ENCODE measurements around the gene IL18RAP.

The IL18RAP gene, protein sequence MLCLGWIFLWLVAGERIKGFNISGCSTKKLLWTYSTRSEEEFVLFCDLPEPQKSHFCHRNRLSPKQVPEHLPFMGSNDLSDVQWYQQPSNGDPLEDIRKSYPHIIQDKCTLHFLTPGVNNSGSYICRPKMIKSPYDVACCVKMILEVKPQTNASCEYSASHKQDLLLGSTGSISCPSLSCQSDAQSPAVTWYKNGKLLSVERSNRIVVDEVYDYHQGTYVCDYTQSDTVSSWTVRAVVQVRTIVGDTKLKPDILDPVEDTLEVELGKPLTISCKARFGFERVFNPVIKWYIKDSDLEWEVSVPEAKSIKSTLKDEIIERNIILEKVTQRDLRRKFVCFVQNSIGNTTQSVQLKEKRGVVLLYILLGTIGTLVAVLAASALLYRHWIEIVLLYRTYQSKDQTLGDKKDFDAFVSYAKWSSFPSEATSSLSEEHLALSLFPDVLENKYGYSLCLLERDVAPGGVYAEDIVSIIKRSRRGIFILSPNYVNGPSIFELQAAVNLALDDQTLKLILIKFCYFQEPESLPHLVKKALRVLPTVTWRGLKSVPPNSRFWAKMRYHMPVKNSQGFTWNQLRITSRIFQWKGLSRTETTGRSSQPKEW

DNA sequence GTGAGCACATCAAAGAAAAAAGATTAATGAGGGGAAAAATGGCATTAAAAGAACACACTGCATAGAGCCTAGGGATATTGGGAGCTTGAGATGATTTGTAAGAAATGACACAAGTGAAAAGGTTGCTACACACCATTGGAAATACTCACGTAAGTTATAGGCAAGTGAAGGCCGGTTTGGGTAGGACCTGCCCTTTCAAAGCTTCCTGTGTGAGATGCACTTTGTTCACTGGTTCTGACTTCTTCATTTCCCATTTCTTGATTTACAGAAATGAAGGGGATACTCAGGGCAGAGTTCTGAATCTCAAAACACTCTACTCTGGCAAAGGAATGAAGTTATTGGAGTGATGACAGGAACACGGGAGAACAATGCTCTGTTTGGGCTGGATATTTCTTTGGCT lies at the start of gene IL18RAP:
IL18RAP (plus strand) TSS at position 251 of the 400 bp plus-strand sequence; CDS start at position 369, 118 bp downstream.
- no peak for DNase-seq

DNA sequence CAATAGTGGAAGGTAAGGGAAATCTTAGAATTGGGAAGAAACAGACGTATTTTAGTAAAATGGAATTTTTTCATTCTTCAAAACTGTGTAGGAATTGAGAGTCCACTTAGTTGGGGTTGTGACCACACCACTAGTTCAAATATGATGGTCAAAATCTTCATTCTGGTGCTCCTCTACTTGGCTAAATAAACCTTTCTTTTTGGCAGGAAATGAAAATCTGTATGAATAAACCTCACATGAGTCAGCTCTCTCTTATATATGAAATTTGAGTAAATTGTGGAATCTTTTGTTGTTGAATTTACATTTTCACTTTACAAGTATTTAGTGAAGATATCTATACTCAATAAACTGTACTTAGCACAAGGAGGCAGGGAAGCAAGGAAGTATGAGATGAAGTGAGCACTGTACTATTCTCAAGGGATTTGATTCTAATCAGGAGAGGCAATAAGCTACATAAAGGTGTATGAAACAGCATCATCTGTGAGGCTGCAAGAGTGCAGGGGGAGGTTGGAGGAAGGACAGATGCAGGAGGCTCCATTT lies 46.8 kb upstream of the IL18RAP start:
- DNase-seq: no peak

DNA sequence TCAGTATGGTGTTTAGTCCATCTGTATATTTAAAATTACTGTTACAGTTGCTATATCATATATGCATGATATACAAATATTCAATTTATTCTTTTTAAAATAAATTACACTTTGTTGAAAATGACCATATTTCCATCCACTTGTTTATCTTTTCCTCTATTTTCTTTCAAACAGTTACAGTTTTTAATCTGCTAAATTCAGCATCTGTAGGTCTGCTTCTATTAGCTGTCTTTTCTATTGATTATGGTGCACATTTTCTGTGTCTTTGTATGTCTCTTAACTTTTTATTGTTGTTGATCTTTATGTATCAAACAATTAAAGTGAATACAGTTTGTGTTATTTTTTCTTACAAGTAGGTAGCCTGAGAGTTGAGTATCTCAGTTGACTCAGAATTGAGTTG lies 39.2 kb upstream of the IL18RAP start:
- DNase-seq: no peak

DNA sequence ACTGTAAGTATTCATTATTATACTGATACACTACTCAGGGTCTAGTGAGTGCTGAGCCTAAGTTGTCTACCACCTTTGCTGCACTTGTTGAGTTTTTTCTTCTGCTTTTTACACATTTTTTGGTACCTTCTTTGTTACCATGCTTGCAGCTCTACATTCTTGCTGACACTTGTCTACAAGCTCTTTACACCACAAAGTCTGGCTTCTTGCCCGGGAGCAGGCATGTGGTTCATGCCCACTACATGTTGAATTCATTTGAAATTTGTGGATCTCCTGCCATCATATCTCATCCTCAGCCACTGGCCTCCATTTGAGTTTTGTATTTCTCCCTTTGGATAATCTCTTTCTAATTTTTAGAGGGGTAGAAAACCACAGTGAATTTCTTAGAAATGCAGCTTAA lies 37.4 kb upstream of the IL18RAP start:
- no peak for DNase-seq

DNA sequence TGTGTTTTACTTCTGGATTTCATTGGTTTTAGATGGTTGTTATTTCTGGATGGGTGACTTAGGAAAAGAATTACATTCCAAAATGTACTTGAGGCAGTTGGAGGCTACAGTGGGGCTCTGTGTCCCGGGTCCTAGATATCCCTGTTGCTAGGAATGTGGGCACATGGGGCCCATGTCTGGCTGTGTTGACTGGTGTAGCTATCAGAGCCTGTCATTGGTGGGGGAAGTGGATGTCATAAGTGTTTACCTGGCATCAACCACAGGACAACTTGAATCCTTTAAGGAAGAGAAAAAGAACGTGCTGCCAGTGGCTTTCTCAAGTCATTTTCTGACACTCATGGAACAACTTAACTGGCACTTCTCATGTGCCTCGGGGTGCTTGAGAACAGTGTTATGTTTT lies 37.0 kb upstream of the IL18RAP start:
- DNase-seq: no peak

DNA sequence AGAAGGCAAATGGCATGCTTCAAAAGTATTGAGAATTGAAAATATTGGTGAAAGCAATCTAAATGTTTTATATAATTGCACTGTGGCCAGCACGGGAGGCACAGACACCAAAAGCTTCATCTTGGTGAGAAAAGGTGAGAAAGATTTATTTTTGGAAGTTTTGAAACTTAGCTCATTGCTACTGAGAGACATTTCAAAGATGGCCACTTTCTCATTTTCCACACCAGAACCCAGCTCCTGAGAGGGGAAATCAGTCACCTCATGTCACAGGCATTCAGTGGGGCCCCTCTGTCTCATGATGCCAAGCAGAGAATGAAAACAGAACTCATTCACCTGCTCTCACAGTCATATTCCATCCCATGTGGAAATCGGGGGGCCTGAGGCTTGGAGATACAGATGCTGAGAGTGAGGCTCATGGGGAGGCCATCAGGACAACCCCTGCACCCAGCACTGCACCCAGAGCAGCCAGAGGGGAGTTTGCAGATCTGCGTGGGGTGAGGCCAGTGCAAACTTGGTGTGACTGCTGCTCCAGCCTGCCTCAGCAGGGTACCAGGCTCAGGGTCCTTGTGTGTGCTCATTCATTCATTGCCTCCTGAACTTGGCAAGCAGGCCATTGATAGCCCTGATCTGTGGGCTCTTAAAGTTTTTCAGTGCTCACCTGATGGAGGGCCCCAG lies 36.0 kb upstream of the IL18RAP start:
- no peak for DNase-seq

DNA sequence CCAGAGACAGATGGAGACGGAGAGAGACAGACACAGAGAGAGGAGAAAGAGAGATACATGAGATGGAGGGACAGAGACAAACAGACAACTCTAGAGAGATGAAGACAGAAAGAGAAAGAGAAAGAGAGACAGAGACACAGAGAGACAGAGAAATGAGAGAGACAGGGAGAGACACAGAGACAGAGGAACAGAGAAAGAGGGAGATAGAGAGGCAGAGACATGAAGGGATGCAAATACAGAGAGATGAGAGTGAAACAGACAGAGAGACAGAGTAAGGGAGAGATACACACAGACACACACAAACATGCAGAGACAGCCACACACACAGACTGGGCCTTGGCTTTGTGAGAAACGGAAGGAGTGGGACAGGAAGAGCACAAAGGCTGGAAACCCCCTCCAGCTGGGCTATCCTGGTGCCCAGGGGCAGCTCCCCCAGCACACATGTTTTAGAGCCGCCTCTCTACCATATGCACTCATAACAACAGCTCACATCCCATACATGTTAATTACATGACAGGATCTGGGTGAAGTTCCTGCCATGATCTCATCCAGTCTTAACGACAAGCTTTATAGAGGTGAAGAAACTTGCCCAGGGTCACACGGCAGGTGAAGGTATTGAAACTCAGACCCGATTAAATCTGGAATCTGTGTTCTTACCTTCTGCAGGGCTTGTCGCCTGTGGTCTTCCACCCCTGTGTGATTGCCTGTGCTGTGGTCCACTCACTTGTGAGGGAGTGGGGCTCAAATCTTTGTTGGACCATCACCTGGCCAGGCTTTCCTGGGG lies 35.0 kb upstream of the IL18RAP start:
- no peak for DNase-seq

DNA sequence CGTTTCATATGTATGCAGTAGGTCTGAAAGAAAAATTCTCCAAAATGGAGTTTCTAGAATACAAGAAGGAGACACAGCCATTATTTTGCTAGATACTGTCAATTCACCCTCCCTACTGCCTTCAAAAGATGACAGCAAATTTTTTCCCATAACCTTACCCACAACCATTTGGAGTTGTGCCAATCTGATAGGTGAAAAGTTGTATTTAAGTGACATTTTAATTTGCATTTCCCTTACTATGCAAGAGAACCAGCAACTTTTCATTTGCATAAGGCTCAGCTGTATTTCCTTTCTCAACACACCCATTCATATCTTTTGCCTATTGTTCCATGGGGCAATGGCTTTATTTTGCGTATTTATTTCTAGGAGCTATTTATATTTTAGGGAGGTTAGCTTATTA lies 31.4 kb upstream of the IL18RAP start:
- peak; percentile 97 for DNase-seq

DNA sequence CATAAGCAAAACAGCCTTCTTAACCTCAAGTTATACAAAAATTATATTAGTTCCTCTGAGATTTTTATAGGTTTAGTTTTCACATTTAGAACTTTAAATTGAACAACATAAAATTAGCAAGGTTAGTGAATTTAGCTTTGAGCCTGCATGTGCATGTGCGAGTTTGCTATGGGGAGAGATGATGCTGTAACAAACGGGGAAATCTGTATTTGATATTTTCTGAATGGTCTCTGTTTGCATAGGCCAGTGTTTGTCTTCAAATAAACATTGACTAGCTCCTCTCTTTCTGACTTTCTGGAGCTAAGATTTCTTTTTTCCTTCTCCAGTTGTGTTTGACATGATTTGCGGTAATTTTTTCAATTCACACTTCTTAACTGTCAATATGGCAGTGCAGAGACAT lies 30.9 kb upstream of the IL18RAP start:
- no peak for DNase-seq

DNA sequence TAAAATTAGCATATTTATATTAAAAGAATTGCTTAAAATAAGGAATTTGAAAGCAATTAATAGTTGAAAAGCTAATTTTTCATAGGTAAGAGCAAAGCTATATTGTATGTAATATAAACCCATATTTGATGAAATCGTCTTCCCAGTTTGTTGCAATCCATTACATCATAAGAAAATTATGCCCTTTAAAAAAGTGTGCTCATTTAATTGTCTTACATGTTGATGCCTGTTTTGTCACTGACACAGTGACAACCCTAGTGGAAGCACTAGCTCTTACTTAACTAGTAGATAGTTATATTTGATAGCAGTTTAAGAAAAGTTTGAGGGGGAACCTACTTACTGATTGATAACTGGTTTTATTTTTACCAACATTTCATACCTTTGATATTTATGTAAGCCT lies 30.0 kb upstream of the IL18RAP start:
- DNase-seq: no peak

DNA sequence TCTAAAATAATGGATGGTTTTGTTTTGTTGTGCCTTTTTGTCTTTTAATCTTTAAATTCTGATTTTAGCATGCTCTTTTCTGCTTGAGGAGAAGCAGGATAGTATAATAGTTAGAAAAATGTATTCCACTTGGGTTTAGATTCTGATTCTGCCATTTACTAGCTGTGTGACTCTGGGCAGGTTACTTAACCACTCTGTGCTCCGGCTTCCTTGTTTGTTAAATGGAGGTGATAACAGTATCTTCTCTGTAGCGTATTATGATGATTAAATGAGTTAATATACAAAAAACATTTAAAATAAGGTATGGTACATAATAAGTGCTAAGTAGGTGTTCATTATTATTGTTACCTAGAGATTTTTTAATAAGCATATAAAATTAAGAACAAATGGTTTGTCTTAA lies 26.9 kb upstream of the IL18RAP start:
- DNase-seq: no peak

DNA sequence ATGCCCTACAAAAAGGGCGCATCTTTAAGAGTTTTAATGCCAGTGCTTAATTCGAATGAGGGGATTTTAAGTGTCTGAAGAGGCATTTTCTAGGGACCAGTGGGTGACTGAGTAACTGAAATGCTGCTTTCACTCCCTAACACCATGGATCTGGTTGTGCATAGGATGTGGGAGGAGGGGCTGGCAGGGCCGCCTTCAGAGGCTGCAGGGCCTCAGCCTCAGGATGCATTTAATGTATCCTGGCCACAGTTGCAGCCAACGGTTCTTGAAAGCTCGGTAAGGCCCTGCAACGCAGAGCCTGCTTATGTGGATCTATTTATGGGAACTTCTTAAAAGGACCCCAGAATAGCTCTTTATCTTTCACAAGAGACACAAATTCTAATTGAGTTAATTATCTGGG lies 25.8 kb upstream of the IL18RAP start:
- DNase-seq: no peak

DNA sequence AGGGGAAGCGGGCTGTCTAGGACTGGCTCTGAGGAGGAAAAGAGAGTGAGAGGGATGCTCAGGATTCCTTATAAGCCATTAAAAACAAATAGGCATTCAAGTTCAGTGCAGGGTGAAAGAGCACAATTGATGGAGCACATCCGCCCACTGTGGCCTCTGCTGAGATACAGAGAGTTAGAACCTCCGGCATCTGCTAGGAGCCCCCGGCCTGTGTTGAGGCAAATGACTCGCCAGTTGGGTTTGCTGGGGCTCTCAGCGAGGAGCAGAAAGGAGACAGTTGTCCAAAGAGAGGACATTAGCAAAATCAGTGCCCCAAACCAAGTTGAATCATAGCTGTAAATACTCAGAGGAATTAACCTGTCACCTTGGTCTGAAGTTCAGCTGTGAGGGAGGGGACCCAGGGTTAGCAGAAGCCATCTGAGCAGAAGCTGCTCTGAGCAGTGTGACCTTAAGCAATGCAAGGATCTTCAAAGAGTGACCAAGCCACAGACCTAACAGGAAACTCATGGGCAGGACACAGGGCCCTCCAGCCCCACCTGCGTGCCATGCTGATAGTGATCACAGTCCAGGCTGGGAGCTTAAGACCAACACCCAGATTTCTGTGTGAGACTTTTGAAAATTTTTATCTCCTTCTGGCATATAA lies 23.3 kb upstream of the IL18RAP start:
- DNase-seq: no peak

DNA sequence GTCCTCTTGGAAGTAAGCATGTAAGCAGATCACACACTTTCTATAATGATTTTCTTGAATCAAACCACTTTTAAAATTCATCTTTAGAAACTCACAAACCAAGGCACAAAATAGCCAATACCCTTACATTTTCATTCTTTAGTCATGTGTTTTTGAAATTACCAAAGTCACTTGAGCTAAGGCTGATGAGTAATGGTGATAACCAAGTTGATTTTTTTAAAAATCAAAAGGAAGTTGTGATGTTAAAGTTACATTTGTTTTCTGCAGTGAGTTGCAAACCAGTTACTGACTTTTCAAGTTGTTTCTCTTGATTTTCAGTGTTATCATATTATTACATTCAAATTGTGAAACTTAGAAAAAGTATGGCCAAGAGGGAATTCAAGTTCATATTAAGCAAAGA lies 21.5 kb upstream of the IL18RAP start:
- no peak for DNase-seq

DNA sequence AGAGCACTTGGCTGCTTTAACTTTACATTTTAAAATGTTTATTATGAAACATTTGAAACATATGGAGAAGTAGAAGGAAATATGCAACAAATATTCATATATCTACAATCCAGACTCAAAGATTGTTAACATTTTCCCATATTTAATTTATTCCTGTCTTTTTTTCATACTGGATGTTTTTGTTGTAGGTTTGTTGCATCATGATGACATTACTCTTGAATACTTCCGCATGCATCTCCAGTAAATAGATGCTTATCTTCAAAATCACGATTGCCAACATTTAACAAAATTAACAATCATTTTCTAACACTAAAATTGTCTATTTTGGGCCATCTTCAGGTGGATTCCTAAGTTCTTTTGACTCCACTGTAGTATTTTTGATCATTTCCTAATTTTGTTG lies 21.1 kb upstream of the IL18RAP start:
- DNase-seq: no peak

DNA sequence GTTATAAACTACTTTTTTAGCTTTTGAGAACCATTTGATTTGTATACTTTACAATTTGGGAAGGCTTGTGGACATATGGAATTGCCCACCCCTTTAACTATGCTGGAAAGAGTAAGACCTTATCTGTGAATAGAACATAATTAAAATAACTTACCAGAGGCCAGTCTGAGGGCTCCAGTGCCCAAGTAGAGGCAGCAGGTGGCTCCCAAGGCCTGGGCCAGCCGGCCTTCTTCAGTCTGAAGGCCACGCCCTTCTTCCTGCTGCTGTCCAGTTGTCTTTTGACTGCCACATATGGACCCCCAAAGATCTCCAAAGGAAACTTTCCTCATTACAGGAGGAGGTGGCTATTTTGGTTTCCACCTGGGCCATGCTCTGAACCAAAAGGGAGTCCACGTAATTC lies 12.0 kb upstream of the IL18RAP start:
- DNase-seq: no peak

DNA sequence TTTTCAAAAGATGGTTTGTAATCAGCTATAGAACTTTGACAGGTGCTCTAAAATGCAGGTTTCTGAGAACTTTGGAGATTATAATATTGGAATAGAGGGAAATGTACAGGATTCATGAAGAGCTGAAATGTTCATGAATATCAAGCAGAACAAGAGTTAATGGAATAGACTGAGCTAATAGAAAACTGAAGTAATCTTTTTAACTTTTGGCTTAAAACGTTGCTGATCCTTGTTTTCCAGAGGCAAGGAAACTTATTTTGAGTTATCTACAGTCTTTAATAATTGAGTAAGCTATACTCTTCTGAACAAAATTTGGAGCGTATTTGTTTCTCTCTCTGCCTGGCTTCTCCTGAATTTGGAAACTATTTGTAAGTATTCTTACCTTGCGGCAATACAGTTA lies 10.8 kb upstream of the IL18RAP start:
- DNase-seq: no peak

DNA sequence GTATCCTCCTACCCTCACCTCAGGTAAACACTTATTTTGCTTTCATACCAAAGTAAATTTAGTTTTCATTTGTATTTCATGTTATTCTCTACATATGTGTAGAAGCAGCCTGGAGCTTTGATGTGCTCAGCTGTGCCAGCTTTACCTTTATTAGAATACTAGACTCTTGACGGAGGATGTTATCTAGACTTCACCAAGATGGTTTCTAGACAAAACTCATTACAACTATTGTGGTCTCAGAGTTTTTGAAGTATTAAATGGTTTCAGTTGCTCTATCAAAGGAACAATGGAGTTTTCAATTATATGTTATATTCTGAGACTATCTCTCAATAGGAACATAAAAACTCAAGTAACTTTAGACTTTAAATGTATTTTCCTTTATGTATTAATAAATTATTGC lies 5.0 kb upstream of the IL18RAP start:
- DNase-seq: no peak

DNA sequence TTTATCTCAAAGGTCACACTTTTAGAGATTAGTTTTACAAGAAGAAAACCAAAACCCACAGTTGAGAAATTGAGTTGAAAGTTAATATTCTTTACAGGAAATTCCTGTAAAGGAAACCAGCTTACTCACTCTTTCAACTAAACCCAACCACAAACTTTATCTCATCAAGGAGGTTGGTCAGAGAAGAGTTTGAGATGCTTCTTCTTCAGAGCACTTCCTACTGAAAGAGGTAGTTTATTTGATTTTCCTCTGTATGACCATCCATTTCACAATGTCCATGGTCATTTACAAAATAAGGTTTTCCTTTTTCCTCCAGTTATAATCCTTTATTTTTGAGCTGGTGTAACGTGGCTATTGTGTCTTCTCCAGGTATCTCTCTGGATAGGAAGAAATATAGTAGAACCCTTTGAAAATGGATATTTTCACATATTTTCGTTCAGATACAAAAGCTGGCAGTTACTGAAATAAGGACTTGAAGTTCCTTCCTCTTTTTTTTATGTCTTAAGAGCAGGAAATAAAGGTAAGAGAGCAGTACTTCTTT lies 4.5 kb upstream of the IL18RAP start:
- no peak for DNase-seq

DNA sequence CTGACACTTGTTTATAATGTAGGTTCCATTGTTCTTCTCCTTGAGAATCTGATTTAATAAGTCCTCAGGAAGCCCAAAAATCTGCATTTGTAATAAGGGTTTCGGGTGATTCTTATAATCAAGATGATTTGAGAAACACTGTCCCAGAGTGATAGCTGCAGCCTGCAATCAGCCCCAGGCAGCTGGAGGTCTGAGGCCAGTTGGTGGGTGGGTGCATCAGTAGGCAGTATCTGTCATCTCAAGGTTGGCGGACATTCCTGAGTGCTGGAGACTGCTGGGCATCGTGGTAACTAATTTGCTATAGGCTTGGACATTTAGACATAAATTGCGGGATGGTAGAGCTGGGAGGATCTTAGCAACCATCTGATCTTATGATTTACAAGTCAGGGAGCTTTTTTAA lies 2.7 kb upstream of the IL18RAP start:
- DNase-seq: no peak

DNA sequence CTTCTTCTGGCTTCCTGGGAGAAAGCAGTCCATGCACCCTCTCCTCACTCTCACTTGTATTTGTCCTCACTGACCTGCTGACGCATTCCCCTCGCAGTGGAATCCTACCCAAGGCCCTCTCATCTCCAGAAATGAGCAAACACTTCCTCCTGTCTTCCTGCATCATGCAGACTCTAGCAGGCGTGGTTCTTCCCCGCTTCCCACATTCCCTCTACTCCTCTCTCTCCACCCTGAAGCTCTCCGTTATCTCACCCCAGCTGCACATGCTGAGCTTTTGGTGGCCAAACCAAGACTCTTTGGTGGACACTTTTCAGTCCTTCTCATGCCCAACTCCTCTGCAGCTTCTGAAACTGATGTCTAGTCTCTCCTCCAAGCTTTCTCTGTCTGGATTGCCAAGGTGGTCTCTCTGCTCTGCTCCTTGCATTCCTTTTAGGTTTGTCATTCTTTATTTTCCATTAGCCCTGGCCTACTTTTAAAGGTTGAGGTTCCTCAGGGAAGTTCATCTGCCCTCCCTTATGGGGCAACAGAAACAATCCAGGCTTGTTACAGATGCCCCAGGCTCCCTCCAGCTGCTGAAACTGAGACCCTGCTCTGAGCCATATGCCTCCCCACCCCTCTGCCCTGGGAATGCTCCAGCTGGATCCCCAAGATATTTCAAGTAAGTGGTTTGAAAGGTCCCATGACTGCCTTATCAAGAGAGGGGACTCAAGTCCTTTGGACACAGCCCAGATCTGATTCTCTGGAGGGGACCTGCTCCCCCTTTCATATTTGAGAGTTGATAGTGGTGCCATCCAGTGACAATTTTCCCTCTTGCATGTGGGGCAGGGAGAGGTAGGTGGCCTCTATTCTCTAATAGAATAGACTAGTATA lies 835 bp upstream of the IL18RAP start:
- DNase-seq: no peak
